ENCODE measurements around the gene PPP2R1B.
A peak's percentile ranks its signal among the peaks of the same experiment; 100 is the strongest.

- TF ChIP-seq CTCF (IDR thresholded peaks at IDR 0.05; ENCODE audit: low read depth, low read length, missing input control) (no peak), MAX (IDR thresholded peaks at IDR 0.05) (no peak), SP1 (IDR thresholded peaks at IDR 0.05) (no peak), YY1 (IDR thresholded peaks at IDR 0.05) (no peak), ZBTB33 (IDR thresholded peaks at IDR 0.05) (no peak), REST (IDR thresholded peaks at IDR 0.05) (peak; percentile 6), RAD21 (IDR thresholded peaks at IDR 0.05) (no peak), JUND (IDR thresholded peaks at IDR 0.05) (no peak), FOXA2 (IDR thresholded peaks at IDR 0.05) (no peak), ATF3 (IDR thresholded peaks at IDR 0.05) (no peak), RXRA (IDR thresholded peaks at IDR 0.05) (no peak)
Observed at GRCh38 chr11:111727431-111727830, 38.8 kb downstream of the PPP2R1B start.

Measured in liver (tissue), 3 donors.